H54 (cell line): ENCODE measurements around the gene KLHDC8B.

ENCODE experiments used
- DNase-seq: peaks from one replicate; pipeline ENCODE4 v3.0.0; 2011; ENCODE audit warnings: low spot score, mixed read lengths; ENCODE audit not compliant: insufficient read length
- FAIRE-seq: peaks from 3 replicates; lab custom pipeline; 2011; peaks lifted over from hg19 to GRCh38; lab: Jason Lieb, UNC
- POLR2A ChIP-seq: IDR thresholded peaks from 2 replicates; pipeline ENCODE4 v1.6.1; 2011; ENCODE audit warnings: low read depth, mild to moderate bottlenecking, low read length

KLHDC8B gene

DNA sequence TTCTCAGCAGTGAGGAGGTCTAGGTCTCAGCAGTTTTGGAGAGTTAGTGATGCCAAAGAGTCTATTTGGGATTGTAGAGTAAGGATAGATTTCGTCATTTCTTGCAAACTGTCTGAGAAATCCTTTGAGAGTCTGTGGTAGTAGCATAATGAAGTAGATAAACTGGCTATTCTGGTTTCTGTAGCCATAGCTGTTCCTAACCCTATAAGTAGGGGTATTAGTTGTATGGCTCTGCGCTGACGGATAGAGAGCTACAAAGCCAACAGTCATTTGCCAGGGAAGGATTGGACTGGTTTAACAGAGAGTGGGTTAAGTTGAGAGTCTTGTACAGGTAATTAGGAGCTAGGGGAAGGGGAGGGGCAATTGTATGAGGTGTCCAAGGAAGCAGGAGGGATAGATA is 50.6 kb downstream of the KLHDC8B start:
- DNase-seq, result no peak
- no peak for FAIRE-seq
- TF ChIP-seq POLR2A, result no peak
